D341Med (cell line): ENCODE data around the gene GPR141.
A peak's percentile ranks its signal among the peaks of the same experiment; 100 is the strongest.

Source experiments
- DNase-seq: peaks from one replicate; pipeline ENCODE4 v3.0.0; 2012; ENCODE audit warnings: low spot score

Gene GPR141, protein sequence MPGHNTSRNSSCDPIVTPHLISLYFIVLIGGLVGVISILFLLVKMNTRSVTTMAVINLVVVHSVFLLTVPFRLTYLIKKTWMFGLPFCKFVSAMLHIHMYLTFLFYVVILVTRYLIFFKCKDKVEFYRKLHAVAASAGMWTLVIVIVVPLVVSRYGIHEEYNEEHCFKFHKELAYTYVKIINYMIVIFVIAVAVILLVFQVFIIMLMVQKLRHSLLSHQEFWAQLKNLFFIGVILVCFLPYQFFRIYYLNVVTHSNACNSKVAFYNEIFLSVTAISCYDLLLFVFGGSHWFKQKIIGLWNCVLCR

GRCh38 chr7:37683246-37684120, at the start of gene GPR141:
Gene GPR141, plus strand, starts transcription at chr7:37683766. Its CDS starts 56,628 bp downstream, at chr7:37740394.
- no peak for DNase-seq

GRCh38 chr7:37635346-37635745, 48.2 kb upstream of the GPR141 start:
- no peak for DNase-seq

GRCh38 chr7:37642028-37642540, 41.5 kb upstream of the GPR141 start:
- DNase-seq = no peak

DNA sequence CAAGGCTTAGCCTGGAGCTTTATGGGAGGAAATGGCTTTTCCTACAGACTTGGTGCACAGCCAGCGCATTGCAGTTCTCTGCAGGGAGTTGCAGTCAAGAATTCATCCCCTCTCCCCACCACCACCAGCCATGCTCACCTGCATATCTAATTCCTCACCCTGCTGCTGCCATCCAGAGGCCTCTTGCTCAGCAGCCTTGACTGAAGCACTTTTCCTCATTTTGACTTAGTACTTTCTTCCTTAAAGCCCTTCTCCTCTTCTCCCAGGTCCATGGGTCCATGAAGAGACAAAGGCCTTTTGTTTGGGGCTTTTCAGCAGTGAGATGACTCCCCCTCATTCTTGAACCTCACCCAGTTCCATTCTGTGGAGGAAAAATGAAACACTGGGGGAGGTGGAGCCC, 39.7 kb upstream of the GPR141 start:
- DNase-seq = no peak

GRCh38 chr7:37645282-37646050, 38.1 kb upstream of the GPR141 start:
- no peak for DNase-seq

DNA sequence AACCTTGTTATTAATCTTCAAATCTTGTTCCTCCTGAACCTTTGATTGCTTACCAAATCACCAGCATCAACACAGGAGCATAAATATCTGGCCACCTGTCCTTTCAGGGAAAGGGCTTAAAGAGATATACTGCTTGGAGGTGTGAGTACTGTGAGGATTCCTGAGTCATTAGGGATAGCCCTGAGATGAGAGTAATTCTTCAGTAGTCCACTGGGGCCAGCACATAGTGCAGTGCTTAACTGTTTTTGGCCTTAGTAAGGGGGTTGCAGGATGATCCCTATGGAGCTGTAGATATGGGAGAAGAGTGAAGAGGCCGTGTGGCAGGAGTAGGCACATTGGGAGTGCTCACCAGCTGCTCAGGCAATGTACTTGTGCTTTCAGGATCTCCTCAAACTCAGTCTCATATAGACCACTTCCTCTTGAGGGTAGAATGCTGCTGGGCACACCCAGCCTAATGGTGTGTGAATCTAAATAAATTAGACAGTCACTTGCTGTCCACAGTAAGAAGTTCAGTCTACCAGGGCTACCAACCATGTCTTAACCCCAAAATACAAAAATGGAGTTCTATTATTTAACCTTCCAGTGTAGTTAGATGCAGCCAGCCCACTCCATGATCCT, 26.5 kb upstream of the GPR141 start:
- no peak for DNase-seq

GRCh38 chr7:37657816-37658215, 25.8 kb upstream of the GPR141 start:
- no peak for DNase-seq

DNA sequence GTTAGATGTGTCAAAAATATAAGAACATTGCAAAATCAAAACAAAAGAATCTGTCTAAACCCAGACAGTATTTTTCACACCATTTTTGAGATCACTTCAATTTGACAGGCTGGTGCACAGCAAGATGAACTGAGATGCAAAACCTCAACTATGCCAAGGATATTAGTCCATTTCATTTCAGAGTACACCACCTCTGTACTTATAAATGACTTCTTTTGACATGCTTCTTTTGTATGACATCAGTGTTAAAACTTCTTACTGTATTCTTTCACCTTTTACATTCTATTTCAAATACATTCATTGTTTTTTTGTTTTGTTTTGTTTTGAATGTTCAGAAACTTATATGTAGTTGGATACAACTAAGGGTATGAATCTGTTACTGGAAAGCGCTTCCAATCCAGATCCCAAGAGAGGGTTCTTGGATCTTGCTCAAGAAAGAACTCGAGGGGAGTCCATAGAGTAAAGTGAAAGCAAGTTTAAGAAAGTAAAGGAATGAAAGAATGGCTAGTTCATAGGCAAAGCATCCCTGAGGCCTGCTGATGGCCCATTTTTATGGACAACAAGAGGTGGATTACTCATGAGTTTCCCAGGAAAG, 23.5 kb upstream of the GPR141 start:
- DNase-seq = no peak

DNA sequence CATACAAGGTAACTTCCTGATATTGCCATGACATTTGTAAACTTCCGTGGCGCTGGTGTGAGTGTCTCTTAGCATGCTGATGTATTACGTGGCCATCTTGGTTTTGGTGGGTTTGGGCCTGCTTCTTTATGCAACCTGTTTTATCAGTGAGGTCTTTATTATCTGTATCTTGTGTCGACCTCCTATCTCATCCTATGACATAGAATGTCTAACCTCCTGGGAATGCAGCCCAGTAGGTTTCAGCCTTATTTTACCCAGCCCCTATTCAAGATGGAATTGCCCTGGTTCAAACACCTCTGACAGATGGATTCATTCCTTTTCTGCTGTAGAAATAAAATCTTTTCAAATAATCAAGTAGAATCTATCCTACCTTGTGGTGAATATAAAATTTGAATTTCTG, 23.0 kb upstream of the GPR141 start:
- no peak for DNase-seq

- no peak for DNase-seq
Measured at GRCh38 chr7:37663693-37664092, 19.9 kb upstream of the GPR141 start.

DNA sequence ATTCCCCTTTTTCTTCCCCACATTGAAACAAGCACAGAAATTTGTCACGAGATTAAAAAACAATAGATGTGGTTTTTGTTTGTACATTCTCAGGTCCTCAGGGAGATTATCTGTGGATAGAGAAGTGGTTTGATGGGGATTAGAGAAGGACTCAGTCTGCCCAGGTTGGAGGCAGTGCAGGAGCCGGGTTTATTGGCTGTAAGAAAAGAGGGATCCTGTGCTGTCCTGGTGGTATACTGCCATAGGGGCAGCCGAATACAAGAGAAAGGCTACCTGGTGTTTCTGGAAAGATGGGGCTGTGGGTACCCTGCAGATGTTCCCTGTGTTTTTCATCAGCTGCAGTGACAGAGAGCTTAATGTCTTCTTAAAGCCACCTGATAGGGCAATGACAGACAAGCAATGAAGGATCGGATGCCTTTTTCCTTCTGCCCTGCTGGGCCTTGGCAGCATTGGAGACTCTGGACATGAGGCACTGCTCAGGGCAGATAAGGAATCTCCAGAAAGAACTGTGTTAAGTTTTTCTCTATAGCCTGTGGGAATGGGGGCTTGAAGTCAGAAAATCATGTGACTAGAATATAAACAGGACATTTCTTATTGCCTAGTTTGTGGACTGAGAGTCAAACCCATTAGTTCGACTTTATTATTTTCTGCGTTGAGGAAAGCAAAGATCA, 18.1 kb upstream of the GPR141 start:
- peak; percentile 34 for DNase-seq

GRCh38 chr7:37666026-37666799, 17.4 kb upstream of the GPR141 start:
- DNase-seq = no peak

DNA sequence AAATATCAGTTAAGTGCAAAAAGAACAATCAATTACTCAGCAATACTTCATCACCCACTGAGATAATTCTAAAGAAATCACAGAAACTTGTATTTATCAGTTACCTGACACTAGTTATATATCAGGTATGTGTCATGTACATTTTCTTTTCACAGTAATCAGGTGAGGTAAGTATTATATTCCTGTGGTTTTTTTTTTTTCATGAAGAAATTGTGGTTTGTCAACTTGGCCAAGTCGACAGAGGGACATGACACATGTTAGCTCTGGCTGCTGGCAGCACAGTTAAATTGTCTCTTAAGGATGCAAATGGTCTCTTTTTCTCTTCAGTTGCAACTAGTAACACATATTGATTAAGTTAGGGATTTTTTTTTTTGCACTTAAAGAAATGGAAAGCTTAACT, 13.7 kb upstream of the GPR141 start:
- DNase-seq = no peak

DNA sequence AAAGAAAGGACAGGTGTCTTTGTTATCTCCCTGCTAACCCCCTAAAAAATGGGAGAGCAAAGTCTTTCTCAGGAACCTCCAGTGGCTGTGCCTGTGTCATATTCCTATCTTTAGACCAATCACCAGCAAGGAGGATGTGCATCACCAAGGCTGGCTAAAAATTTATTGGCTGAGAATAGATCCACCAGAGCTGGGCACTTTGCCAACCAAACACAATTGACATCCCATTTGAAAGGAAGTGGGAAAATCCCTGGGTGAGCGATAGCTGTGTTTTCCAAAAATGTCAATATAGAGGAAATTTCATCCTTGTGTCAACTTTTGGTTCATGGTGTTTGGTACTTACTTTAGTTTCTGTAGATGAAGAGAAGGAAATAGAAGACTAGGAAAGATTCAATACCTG, 13.1 kb upstream of the GPR141 start:
- no peak for DNase-seq

GRCh38 chr7:37671876-37672275, 11.7 kb upstream of the GPR141 start:
- DNase-seq = no peak

DNA sequence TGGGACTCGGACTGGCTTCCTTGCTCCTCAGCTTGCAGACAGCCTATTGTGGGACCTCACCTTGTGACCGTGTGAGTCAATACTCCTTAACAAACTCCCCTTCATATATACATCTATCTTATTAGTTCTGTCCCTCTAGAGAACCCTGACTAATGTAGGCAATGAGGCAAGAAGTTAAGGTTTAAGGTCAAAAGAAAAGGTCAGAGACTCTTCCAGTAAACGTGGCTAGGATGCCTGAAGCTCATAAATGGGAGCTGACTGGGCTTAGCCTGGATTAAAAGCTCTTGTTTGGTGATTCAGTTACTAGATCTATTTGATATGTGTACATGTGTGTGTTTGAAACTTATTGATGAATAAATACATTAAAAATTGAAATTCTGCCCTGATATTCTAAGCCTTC, 10.6 kb upstream of the GPR141 start:
- no peak for DNase-seq

- no peak for DNase-seq
Measured at GRCh38 chr7:37673523-37673922, 10.0 kb upstream of the GPR141 start.

DNA sequence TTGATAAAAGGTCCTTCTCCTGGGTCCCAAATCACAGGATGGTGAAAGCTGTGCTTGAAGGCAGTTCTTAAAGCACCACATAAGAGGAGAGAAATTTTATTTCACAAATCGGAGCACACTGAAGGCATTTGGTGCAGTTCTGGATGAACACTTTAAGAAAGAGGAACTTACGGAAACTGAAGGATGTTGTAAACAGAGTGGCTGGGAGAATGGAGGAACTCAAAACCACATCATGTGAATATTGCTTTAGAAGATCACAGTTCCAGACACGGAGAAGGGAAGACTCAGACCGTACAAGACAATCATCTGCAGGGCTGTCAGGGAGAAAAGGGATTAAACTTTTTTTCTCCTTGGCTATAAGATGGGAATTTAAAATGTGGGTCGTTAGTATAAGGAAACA, 9.0 kb upstream of the GPR141 start:
- DNase-seq = no peak

GRCh38 chr7:37675749-37676148, 7.8 kb upstream of the GPR141 start:
- no peak for DNase-seq

DNA sequence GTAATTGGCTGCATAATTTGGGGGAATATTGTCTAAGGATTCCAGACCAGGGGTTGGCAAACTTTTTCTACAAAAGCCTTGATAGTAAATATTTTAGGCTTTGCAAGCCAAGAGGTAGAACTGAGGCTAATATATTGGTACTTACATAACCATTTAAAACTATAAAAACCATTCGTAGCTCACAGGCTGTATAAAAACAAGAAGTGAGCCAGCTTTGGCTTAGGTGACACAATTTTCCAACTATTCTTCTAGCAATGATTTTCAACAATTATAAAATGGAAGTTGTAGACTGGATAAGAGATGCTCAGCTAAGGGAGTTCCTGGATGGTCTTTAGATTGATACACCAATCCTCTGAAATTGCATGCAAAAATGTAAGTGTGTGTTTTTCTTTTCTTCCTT, 1.4 kb downstream of the GPR141 start:
- DNase-seq = no peak
